ENCODE data around the gene PPP1R3F.
A peak's percentile ranks its signal among the peaks of the same experiment; 100 is the strongest.
"Not testable (repeated sequence)": the region's sequence is repeated elsewhere in the genome, so short reads cannot be mapped to it uniquely, and the experiment has no call there.

The PPP1R3F gene

DNA sequence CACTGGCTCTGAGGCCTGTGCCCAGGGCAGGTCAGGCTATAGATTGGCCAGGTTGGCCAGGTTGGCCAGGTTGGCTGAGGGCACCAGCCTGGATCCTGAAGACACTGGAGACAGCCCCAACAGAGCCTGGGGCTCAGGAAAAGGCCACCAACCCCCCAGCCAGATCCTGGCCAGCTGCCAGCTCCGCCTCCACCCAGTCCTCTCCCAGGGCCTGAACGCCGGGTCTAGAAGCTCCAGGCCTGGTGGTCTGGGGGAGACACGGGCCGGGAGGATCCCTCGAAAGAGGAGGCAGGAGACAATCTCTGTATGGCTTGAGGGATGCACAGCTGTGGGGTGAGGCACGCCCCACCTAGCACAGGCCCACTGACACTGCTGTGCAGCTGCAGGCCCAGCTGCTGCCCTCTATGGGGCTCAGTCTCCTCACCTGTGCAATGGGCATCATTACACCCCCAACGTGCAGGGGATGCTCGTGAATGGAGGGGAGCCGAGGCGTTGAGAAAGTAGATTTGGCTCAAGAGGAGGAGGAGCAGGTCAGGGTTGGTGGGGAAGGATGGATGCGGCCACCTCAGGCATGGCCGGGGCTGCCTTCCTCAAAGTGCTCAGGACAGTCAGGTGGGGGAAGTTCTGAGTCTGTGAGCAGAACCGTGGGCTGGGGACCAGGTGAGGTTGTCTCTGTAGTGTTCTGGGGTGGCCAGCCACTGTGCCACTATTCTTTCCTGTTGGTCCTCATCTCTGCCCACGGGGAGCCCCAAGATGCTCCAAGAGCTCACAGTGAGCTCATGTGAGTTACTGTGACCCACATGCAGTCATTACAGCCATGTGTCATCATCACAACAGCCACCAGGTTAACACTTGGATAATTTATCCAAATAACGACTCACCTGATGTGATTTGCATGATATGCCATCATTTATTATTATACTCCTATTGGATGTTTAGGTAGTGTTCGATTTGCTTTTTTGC, 23.1 kb downstream of the PPP1R3F start:
- Histone ChIP-seq H3K9me3 (no peaks in the 10 kb centered on the region), H3K4me1 (peaks cover 8% of the 10 kb centered on the region), H3K4me3 (no peak overlapping the region), H3K36me3 (replicated peaks) (no peaks in the 10 kb centered on the region; the same call in 1 of the 2 replicates), H3K27me3 (ENCODE audit: low read depth) (peaks cover 6% of the 10 kb centered on the region)
- peak in 1 of 2 experiments; percentile 30 for DNase-seq (ENCODE audit: low spot score in 2 of 2)
- in situ Hi-C loops (cut with MboI; ENCODE audit: low sequenced_read_pairs), result no loop called here

DNA sequence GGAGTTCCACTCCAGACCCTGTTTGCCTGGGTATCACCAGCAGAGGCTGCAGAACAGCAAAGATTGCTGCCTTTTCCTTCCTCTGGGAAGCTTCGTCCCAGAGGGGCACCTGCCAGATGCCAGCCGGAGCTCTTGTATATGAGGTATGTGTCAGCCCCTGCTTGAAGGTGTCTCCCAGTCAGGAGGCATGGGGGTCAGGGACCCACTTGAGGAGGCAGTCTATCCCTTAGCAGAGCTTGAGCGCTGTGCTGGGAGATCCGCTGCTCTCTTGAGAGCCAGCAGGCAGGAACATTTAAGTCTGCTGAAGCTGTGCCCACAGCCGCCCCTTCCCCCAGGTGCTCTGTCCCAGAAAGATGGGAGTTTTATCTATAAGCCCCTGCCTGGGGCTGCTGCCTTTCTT, 29.7 kb downstream of the PPP1R3F start:
- peaks cover 12% of the 10 kb centered on the region for H3K27me3 ChIP-seq (ENCODE audit: low read depth)
- DNase-seq (ENCODE audit: low spot score in 2 of 2); in situ Hi-C loops (cut with MboI; ENCODE audit: low sequenced_read_pairs); H3K9me3 ChIP-seq; H3K36me3 ChIP-seq (replicated peaks); H3K4me3 ChIP-seq; H3K4me1 ChIP-seq: not testable (repeated sequence)

DNA sequence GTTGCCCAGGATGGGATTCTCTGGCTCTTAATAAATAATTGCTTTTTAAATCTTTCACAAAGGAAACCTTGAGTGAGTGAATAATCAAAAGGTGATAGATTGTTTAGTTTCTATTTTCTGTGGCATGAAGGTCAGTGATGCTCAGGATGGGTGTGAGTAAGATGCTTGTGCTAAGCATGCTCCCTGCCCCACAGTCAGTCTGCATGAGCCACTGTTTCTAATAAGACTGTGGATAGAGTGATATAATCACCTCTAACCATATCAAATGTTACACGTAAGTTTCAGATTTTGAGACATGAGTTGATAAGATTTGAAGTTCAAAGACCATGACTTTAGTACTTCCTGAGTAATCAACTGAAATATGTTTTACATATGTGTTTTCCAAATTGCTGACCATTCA, 31.1 kb downstream of the PPP1R3F start:
- Histone ChIP-seq H3K27me3 (ENCODE audit: low read depth) (peaks cover 12% of the 10 kb centered on the region), H3K4me3 (no peak overlapping the region), H3K36me3 (replicated peaks) (no peaks in the 10 kb centered on the region), H3K4me1 (no peaks in the 10 kb centered on the region), H3K9me3 (no peaks in the 10 kb centered on the region)
- in situ Hi-C loops (cut with MboI; ENCODE audit: low sequenced_read_pairs), result no loop called here
- no peak for DNase-seq (ENCODE audit: low spot score in 2 of 2)

DNA sequence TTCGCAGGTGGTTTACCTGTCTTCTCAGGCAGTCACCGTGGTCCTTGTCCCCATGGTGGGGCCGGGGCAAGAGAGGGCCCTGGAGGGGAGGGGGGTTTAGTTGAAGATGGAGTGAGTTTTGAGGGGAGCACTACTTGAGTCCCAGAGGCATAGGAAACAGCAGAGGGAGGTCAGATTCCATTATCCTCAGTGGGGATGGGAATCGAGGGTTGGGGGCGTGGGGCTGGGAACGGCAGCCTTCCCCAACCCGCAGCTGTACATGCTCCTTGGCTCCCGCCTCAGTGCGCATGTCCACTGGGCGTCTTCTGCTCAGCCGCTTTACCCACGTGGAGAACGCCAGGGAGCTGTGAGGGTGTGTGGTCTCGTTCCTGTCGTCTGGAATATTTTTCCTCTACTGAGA, 33.8 kb downstream of the PPP1R3F start, which contains the start of gene GAGE10:
Gene GAGE10, plus strand, starts transcription at position 301 of the 400 bp plus-strand sequence. CDS start 1,214 bp downstream, outside the sequence.
- H3K27me3 ChIP-seq (ENCODE audit: low read depth), result peaks cover 6% of the 10 kb centered on the region; the same call in 1 of the 2 replicates
- no peaks in the 10 kb centered on the region for H3K9me3 ChIP-seq
- no peaks in the 10 kb centered on the region for H3K36me3 ChIP-seq (replicated peaks)
- no peak for DNase-seq (ENCODE audit: low spot score in 2 of 2)
- H3K4me1 ChIP-seq, result no peaks in the 10 kb centered on the region
- H3K4me3 ChIP-seq, result no peak within 1 kb of the TSS
- in situ Hi-C loops (cut with MboI; ENCODE audit: low sequenced_read_pairs), result no loop called here

DNA sequence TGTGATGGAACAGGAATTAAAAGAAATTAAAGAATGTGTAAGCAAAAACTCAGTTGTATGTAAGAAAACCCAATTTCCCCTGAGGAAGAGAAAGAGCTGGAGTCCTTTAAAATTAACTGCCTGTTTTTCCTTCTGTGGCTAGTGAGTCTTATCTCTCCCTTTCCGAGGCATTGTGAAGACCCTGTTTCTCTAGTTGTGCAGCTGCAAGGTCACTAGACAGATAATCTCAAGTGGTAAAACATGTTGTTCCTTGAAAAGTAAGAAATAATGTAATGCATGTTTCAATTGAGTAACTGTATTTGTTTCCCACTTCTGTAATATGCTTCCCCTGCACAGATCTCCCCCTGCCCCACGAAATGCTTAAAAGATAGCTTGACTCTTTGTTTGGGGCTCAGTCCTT, 38.2 kb downstream of the PPP1R3F start:
- H3K27me3 ChIP-seq (ENCODE audit: low read depth); H3K9me3 ChIP-seq; H3K4me3 ChIP-seq; H3K4me1 ChIP-seq; in situ Hi-C loops (cut with MboI; ENCODE audit: low sequenced_read_pairs); H3K36me3 ChIP-seq (replicated peaks); DNase-seq (ENCODE audit: low spot score in 2 of 2): not testable (repeated sequence)

DNA sequence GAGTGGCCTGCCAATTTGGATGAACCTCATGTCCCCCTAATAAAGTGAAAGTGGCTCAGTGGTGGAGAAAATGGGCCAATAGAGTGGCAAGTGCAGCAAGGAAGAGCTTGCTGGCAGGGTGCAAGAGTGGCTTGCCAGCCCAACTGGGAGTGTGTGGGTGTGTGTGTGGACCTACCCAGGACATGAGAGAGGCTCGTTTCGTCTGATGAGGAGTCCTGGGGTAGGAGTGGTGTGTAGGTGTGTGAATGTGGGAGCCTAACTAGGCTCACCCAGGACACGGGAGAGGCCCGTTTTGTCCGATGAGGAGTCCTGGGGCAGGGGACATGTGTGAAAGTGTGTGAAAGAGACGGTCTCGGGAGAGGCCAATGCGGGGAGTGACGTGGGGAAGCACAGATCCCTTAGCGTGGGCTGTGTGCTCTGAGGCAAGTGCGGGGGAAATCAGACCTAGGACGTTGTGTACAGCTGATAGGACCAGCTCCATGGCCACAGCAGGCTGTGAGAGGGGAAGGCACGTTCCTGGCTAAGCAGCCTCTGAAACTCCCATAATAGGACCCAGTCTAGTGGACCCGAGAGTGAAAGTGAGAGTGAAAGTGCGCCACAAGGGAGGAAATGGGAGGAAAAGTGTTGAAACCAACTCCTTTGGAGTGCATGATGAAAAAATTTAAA, 39.1 kb downstream of the PPP1R3F start:
- H3K27me3 ChIP-seq (ENCODE audit: low read depth), result peaks cover 4% of the 10 kb centered on the region; the same call in 1 of the 2 replicates
- H3K4me3 ChIP-seq, result no peak overlapping the region
- DNase-seq (ENCODE audit: low spot score in 2 of 2), result no peak
- in situ Hi-C loops (cut with MboI; ENCODE audit: low sequenced_read_pairs), result no loop called here
- H3K9me3 ChIP-seq, result no peaks in the 10 kb centered on the region
- no peaks in the 10 kb centered on the region for H3K4me1 ChIP-seq
- no peaks in the 10 kb centered on the region for H3K36me3 ChIP-seq (replicated peaks)

DNA sequence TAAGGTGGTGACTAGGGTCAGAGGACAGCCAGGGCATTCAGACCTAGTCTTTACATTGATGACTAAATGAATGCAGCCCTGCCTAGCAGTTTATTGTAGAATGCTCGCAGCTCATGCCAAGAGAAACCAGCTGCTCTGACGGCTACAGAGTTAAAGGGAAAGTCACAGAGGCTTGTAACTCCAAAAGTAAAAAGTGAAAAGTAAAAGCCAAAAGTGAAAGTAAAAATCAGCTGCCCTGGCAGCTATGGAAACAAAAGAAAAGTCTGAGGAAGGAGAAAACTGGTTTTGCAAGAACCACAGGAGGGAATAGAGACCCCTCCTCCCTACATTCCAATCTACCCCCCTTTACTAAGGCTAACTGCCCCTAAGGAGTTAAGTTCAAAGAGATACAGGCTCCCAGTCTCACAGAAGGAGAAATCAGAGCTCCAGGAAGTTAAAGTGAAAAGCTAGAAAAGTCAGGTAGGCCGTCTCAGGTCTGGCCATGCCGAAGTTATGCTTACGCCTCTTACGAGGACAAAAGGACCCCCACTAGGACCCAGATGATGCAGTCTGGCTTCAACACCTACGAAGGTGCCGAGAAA, 39.9 kb downstream of the PPP1R3F start:
- no peak overlapping the region for H3K4me3 ChIP-seq
- in situ Hi-C loops (cut with MboI; ENCODE audit: low sequenced_read_pairs), result no loop called here
- peaks cover 11% of the 10 kb centered on the region; the same call in 1 of the 2 replicates for H3K27me3 ChIP-seq (ENCODE audit: low read depth)
- no peak for DNase-seq (ENCODE audit: low spot score in 2 of 2)
- H3K4me1 ChIP-seq, result no peaks in the 10 kb centered on the region
- H3K36me3 ChIP-seq (replicated peaks), result no peaks in the 10 kb centered on the region
- H3K9me3 ChIP-seq, result no peaks in the 10 kb centered on the region

DNA sequence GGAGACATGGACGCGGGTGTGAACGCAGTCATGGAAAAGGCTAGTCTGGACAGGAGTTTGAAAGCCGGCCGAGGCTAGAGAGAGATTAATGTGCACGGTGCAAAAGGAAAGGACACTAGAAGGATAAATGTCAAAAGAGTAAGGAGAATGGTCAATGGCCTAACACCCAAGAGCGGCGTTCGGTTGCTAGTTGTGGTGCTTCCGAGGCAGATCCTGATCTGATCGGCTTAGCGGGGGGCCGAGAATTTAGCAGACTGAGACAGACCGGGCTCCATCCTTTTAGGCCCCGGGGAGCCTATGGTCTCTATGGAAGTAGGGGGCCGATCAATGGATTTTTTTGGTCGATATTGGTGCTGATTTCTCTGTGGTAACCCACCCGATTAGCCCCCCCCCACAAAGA, 40.8 kb downstream of the PPP1R3F start:
- DNase-seq (ENCODE audit: low spot score in 2 of 2), result no peak
- in situ Hi-C loops (cut with MboI; ENCODE audit: low sequenced_read_pairs), result no loop called here
- Histone ChIP-seq H3K27me3 (ENCODE audit: low read depth) (peaks cover 18% of the 10 kb centered on the region), H3K4me3 (no peak overlapping the region), H3K4me1 (no peaks in the 10 kb centered on the region), H3K36me3 (replicated peaks) (no peaks in the 10 kb centered on the region), H3K9me3 (no peaks in the 10 kb centered on the region)

DNA sequence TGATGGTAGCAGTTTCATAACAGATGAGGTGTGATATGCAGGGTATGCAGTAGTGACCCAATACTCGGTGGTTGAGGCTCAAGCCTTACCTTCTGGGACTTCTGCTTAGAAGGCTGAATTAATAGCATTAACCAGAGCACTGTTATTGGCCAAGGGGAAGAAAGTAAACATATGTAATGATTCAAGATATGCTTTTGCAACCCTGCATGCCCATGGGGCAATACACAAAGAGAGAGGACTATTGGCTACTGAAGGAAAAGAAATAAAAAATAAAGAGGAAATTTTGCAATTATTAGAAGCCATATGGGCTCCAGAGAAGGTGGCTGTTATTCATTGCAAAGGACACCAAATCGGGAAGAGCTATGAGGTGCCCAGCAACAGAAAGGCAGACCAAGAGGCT, 42.6 kb downstream of the PPP1R3F start:
- no peak for DNase-seq (ENCODE audit: low spot score in 2 of 2)
- Histone ChIP-seq H3K4me3 (no peak overlapping the region), H3K9me3 (no peaks in the 10 kb centered on the region), H3K36me3 (replicated peaks) (no peaks in the 10 kb centered on the region), H3K4me1 (no peaks in the 10 kb centered on the region), H3K27me3 (ENCODE audit: low read depth) (peaks cover 33% of the 10 kb centered on the region)
- in situ Hi-C loops (cut with MboI; ENCODE audit: low sequenced_read_pairs), result no loop called here

DNA sequence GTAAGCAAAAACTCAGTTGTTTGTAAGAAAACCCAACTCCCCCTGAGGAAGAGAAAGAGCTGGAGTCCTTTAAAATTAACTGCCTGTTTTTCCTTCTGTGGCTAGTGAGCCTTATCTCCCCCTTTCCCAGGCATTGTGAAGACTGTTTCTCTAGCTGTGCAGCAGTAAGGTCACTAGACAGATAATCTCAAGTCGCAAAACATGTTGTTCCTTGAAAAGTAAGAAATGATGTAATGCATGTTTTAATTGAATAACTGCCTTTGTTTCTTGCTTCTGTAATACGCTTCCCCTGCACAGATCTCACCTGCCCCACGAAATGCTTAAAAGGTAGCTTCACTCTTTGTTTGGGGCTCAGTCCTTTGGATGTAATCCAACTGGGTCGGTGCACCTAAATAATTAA, 46.5 kb downstream of the PPP1R3F start:
- DNase-seq (ENCODE audit: low spot score in 2 of 2), result no peak
- H3K4me1 ChIP-seq, result no peaks in the 10 kb centered on the region
- peaks cover 33% of the 10 kb centered on the region for H3K27me3 ChIP-seq (ENCODE audit: low read depth)
- no peaks in the 10 kb centered on the region for H3K36me3 ChIP-seq (replicated peaks)
- in situ Hi-C loops (cut with MboI; ENCODE audit: low sequenced_read_pairs), result no loop called here
- no peak overlapping the region for H3K4me3 ChIP-seq
- no peaks in the 10 kb centered on the region for H3K9me3 ChIP-seq

DNA sequence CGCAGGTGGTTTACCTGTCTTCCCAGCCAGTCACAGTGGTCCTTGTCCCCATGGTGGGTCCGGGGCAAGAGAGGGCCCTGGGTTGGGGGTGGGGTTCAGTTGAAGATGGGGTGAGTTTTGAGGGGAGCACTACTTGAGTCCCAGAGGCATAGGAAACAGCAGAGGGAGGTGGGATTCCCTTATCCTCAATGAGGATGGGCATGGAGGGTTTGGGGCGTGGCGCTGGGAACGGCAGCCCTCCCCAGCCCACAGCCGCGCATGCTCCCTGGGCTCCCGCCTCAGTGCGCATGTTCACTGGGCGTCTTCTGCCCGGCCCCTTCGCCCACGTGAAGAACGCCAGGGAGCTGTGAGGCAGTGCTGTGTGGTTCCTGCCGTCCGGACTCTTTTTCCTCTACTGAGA, 52.1 kb downstream of the PPP1R3F start, which contains the start of gene GAGE12J:
Gene GAGE12J, plus strand, starts transcription at position 301 of the 400 bp plus-strand sequence. CDS start 1,157 bp downstream, outside the sequence.
- H3K36me3 ChIP-seq (replicated peaks); H3K4me3 ChIP-seq; in situ Hi-C loops (cut with MboI; ENCODE audit: low sequenced_read_pairs); H3K9me3 ChIP-seq; H3K27me3 ChIP-seq (ENCODE audit: low read depth); DNase-seq (ENCODE audit: low spot score in 2 of 2); H3K4me1 ChIP-seq: not testable (repeated sequence)

DNA sequence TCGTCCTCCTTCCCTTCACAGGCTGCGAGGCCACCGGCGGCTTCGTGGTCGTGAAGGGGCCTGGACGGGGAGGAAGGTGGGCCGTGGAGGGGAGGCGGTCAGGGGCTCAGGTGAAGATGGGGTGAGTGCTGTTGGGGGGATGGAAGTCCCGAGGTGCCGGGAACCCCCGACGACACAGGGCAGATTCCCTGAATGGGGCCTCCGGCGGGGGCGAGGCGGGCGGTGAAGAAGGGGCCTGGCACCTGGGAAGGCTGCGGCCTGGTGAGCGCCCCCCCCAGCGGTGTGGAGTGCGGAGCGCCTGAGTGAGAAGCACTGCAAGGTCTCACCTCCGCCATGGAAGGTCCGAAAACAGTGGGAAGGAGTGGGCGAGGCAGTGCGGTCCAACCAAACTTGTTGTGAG, 52.7 kb downstream of the PPP1R3F start:
- H3K36me3 ChIP-seq (replicated peaks); H3K27me3 ChIP-seq (ENCODE audit: low read depth); H3K4me1 ChIP-seq; in situ Hi-C loops (cut with MboI; ENCODE audit: low sequenced_read_pairs); H3K9me3 ChIP-seq; H3K4me3 ChIP-seq; DNase-seq (ENCODE audit: low spot score in 2 of 2): not testable (repeated sequence)

DNA sequence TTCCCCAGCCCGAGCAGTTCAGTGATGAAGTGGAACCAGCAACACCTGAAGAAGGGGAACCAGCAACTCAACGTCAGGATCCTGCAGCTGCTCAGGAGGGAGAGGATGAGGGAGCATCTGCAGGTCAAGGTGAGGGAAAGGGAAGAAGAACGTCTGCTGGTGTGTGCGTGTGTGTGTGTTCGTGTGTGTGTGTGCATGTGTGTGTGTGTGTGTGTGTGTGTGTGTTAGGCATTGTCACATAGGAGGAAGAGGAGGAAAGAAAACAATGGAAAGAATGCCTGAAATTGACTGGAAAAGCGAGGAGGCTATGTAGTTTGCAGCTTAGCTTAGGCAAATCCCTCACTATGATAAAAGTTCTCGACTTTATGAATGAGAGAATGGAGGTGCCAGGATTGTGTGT, 54.1 kb downstream of the PPP1R3F start:
- in situ Hi-C loops (cut with MboI; ENCODE audit: low sequenced_read_pairs); H3K4me1 ChIP-seq; DNase-seq (ENCODE audit: low spot score in 2 of 2); H3K9me3 ChIP-seq; H3K36me3 ChIP-seq (replicated peaks); H3K27me3 ChIP-seq (ENCODE audit: low read depth); H3K4me3 ChIP-seq: not testable (repeated sequence)

DNA sequence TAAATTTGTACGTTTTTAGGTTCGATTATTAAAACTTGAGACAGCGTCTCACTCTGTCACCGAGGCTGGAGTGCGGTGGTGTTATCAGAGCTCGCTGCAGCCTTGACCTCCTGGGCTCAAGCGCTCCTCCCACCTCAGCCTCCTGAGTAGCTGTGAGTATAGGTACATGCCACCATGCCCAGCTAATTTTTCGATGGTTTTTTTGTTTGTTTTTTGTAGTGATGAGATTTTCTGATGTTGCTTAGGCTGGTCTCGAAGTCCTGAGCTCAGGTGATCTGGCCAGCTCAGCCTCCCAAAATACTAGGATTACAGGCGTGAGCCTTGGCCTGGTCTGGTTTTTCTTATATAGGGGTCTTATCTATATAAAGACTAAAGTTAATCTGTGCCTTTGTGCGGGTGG, 60.8 kb downstream of the PPP1R3F start:
- H3K9me3 ChIP-seq; in situ Hi-C loops (cut with MboI; ENCODE audit: low sequenced_read_pairs); DNase-seq (ENCODE audit: low spot score in 2 of 2); H3K4me1 ChIP-seq; H3K36me3 ChIP-seq (replicated peaks); H3K27me3 ChIP-seq (ENCODE audit: low read depth); H3K4me3 ChIP-seq: not testable (repeated sequence)
